Ishikawa (cell line): ENCODE measurements around the gene CHST11.

Experiments used
- CEBPB ChIP-seq: IDR thresholded peaks from 2 replicates; pipeline ENCODE4 v1.6.1; 2012
- CREB1 ChIP-seq: IDR thresholded peaks from 2 replicates; pipeline ENCODE4 v1.6.1; 2012; ENCODE audit warnings: low read depth
- EGR1 ChIP-seq: IDR thresholded peaks from 2 replicates; pipeline ENCODE4 v1.6.1; 2012
- EP300 ChIP-seq: IDR thresholded peaks from 2 replicates; pipeline ENCODE4 v1.6.1; 2012; ENCODE audit warnings: borderline replicate concordance
- FOXM1 ChIP-seq: IDR thresholded peaks from 2 replicates; pipeline ENCODE4 v1.6.1; 2012; ENCODE audit warnings: low read depth, borderline replicate concordance
- MAX ChIP-seq: IDR thresholded peaks from 2 replicates; pipeline ENCODE4 v1.6.1; 2012
- NFIC ChIP-seq: IDR thresholded peaks from 2 replicates; pipeline ENCODE4 v1.6.1; 2012
- RAD21 ChIP-seq: IDR thresholded peaks from 2 replicates; pipeline ENCODE4 v1.6.1; 2012; ENCODE audit warnings: low read depth
- REST ChIP-seq: IDR thresholded peaks from 2 replicates; pipeline ENCODE4 v1.6.1; 2012; ENCODE audit warnings: low read depth, mild to moderate bottlenecking
- TAF1 ChIP-seq: IDR thresholded peaks from 2 replicates; pipeline ENCODE4 v1.6.1; 2012; ENCODE audit warnings: low read depth, mild to moderate bottlenecking
- TCF12 ChIP-seq: IDR thresholded peaks from 2 replicates; pipeline ENCODE4 v1.6.1; 2012; ENCODE audit warnings: low read depth
- TEAD4 ChIP-seq: IDR thresholded peaks from 2 replicates; pipeline ENCODE4 v1.6.1; 2012
- YY1 ChIP-seq: IDR thresholded peaks from 2 replicates; pipeline ENCODE4 v1.6.1; 2012; ENCODE audit warnings: low read depth
- ZBTB7A ChIP-seq: IDR thresholded peaks from 2 replicates; pipeline ENCODE4 v1.6.1; 2012; ENCODE audit warnings: low read depth
- TF ChIP-seq, protein P1 (sequence below): IDR thresholded peaks from 2 replicates; pipeline ENCODE4 v1.6.1; 2012

Gene CHST11

DNA sequence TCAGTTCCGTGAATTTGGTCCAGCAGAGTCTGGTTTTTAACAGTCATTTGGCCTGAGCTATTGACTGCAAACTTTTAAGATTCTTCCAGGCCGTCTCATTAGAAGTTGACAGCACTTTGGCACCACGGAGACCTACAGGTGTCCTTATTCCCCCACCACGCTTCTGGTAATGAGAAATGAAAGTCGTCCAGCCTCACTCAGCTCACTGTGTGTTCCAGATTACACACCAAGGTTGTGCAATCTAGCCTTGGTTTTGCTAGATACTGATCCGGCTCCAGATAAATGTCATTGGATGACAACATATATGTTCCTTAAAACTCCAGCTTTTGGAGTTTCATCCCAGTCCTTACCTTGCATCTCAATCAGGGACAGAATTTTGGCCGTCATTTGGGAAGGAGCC is 210.4 kb downstream of the CHST11 start:
- TF ChIP-seq CEBPB, result 0 out of 2 replicates have a peak, but pooled peaks have one; percentile 6
- TF ChIP-seq YY1, result no peak

DNA sequence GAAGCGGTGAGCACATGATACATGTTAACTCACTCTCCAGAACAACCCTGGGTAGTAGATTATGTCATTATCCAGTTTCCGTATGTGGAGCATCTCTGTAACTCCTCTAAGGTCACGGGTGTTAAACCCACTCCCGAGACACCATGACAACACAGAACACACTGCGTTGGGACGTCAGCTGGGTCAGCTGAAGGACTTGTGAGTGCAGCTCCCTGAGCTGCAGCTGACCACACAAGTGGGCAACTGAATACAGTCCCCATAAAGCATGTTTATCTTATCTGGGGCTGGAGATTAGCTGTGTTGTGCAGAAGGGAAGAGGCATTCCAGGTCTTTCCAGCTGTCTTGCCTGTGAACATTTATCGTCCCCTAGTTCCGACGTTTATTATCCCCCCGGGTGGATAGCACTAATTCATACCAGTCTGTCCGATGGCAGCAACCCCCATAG is 211.5 kb downstream of the CHST11 start:
- TF ChIP-seq REST (no peak), CEBPB (no peak), YY1 (no peak), MAX (no peak), TCF12 (no peak), TAF1 (no peak), CREB1 (no peak), EP300 (no peak), EGR1 (no peak), NFIC (no peak), ZBTB7A (no peak), TEAD4 (no peak), FOXM1 (no peak), RAD21 (no peak)
- TF ChIP-seq, protein P1, sequence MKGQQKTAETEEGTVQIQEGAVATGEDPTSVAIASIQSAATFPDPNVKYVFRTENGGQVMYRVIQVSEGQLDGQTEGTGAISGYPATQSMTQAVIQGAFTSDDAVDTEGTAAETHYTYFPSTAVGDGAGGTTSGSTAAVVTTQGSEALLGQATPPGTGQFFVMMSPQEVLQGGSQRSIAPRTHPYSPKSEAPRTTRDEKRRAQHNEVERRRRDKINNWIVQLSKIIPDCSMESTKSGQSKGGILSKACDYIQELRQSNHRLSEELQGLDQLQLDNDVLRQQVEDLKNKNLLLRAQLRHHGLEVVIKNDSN, result no peak

DNA sequence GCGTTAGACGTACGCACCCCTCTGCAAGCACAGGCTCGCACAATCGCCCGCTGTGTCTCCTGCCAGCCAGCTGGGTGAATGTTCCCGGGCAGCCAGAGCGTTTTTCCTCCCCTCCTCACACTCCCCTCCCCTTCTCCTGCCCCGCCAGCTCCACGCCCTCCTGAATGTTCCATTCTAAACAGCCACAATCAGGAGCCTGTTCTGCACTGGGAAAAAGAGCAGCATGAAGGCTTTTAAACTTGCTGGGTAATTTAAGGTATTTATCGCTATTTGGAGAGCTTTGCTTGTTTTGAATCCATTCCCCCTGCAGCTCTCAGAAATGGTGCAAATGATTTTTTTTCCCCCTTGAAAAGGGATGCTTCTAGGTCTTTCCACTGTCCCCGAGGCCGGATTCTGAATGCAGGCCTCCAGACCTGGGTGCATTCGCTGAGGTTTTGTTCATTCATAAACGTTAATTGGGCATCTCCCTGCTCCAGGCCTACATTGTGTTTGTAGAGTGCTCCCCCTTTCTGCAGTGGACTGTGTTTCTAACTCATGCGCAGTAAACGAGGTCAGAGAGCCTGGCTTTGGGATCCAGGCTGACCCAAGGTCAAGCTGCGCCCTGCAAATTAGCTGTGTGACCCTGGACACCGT is 212.5 kb downstream of the CHST11 start:
- TF ChIP-seq REST, result no peak
- no peak for TF ChIP-seq ZBTB7A
- peak; percentile 39 for TF ChIP-seq RAD21
- no peak for TF ChIP-seq EGR1
- no peak for TF ChIP-seq TEAD4

DNA sequence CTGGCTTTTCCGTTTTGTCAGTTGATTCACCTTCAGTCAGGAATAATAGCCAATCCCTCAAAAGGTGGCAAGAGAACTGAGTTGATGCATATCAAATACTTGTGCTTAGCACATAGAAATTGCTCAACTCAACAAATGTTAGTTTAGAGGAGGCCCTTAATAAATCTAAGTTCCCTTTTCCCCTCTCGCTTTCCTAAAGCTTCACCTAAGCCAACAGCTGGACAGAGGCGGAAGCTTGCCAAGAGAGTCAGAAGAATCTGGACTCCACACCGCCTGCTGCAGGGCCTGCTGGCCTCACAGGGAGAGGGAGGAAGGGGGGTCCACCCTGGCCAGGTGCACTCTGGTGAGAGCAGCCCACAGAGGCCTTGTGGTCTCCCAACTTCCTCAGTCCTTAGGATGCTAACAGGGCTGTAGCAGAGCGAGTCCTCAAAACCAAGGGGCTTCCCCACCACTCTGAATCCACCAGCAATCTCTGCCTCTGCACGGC is 213.1 kb downstream of the CHST11 start:
- TF ChIP-seq TAF1 (no peak), CEBPB (no peak), RAD21 (no peak), REST (peak; percentile 39; the same call in 1 of the 2 replicates)

DNA sequence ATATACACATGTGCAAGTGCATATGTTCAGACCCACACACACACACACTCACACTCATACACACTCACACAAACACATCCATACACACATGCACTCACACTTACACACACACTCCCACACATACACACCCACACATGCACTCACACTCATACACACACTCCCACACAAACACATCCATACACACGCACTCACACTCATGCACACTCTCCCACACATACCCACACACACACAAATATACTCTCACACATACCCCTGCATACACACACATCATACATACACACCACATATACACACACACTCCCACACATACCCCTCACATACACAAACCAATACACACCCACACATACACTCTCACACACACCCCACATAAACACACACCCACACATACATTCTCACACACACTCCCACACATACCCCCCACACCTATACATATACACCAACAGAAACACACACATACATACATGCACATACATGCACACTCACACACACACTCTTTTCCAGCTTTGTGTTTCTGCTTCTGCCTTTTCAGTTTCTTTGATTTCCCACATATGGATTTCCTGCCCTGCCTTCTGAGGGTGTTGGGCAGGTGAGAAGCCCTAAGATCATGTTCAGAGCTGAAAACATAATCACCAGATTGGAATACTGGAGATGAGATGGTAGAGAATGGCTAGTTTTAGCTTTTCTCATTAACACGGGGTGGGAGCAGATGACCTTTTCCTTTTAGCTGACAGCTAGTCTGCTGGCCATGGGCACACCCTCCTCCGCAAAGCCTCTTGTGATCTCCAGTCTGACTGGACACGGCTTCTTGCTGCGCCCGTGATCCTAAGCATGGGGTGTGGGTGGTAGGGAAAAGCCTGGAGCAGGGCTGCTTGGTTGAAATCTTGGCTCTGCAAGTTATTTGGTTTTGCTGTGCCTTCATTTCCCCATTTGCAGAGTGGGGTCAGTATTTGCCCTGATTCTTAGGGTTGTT is 214.0 kb downstream of the CHST11 start:
- TF ChIP-seq EGR1, result peak; percentile 44; the same call in 1 of the 2 replicates
- TF ChIP-seq YY1, result no peak
